ENCODE results near the gene ACTR5.
"Not testable (repeated sequence)": the region's sequence is repeated elsewhere in the genome, so short reads cannot be mapped to it uniquely, and the experiment has no call there.

Gene ACTR5

DNA sequence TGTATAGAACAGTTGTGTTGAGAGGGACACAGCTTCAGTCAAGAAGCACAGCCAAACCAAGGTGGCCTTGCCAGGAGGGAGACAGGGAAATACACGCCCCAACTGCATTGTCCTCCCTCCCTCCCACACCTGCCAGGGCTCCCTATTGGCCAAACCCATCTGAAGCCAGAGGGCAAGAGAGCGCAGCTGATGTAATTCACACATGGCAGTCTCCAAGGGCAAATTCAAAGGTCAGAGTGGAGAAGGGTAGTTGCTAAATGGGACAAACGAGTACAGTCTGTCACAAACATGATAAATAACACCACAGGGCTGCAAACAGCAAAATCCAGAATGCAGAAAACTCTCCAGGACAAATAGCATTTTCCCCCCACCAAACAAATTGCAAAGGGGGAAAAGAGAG lies 34.0 kb downstream of the ACTR5 start:
- TF ChIP-seq POLR2AphosphoS5 (IDR thresholded peaks at IDR 0.05; ENCODE audit: borderline replicate concordance, low read depth, low read length) (no peak), EZH2 (IDR thresholded peaks at IDR 0.05) (no peak), FOXP2 (optimal IDR thresholded peaks at IDR 0.05; ENCODE audit: control extremely low read depth, extremely low read length, insufficient read depth) (no peak)
- Histone ChIP-seq H3K9me3 (ENCODE audit: low read depth, low read length) (no peaks in the 10 kb centered on the region), H3K36me3 (ENCODE audit: insufficient read depth, low read length) (no peaks in the 10 kb centered on the region), H3K27ac (no peak overlapping the region), H3K9ac (ENCODE audit: insufficient read length) (no peak overlapping the region), H3K4me3 (no peak overlapping the region)
- no peak for DNase-seq (ENCODE audit: low read depth, low spot score)

DNA sequence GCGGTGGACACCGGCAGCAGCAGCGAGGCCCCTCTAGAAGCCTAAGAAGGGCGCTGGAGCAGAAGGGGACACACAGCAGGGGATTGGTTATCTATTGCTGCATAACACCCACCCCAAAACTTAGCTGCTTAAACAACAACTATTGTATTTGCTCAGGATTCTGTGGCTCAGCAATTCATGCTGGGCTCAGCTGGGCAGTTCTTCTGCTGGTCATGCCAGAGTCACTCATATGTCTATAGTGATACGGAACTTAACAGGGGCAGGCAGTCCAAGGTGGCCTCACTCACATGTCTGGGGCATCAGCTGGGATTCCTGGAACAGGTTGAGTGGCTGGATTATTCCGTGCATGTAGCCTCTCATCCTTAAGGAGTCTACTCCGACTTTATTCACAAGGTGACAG lies 39.6 kb downstream of the ACTR5 start:
- TF ChIP-seq POLR2AphosphoS5 (IDR thresholded peaks at IDR 0.05; ENCODE audit: borderline replicate concordance, low read depth, low read length) (no peak), EZH2 (IDR thresholded peaks at IDR 0.05) (no peak), FOXP2 (optimal IDR thresholded peaks at IDR 0.05; ENCODE audit: control extremely low read depth, extremely low read length, insufficient read depth) (no peak)
- no peaks in the 10 kb centered on the region for H3K9me3 ChIP-seq (ENCODE audit: low read depth, low read length)
- no peak for DNase-seq (ENCODE audit: low read depth, low spot score)
- H3K36me3 ChIP-seq (ENCODE audit: insufficient read depth, low read length): no peaks in the 10 kb centered on the region
- H3K4me3 ChIP-seq: no peak overlapping the region
- no peak overlapping the region for H3K9ac ChIP-seq (ENCODE audit: insufficient read length)
- no peak overlapping the region for H3K27ac ChIP-seq

DNA sequence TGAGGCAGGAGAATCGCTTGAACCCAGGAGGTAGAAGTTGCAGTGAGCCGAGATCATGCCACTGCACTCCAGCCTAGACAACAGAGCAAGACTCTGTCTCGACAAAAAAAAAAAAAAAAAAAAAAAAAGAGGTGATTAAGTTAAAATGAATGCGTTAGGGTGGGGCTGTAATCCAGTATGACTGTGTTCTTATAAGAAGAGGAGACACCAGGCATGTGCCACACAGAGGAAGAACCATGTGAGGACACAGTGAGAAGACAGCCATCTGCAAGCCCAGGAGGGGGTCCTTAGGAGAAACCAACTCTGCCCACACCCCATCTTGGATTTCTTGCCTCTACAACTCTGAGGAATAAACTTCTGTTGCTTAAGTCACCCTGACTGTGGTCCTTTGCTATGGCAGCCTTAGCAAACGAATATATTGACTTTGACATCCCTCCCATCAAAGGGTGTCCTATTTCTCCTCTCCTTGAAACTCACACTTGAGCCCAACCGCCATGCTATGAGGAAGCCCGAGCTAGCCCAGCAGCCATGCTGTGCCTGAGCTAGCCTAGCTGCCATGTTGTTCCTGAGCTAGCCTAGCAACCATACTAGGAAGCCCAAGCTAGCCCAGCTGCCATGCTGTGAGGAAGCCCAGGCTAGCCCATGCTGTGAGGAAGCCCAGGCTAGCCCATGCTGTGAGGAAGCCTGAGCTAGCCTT lies 41.4 kb downstream of the ACTR5 start:
- Histone ChIP-seq H3K27ac (no peak overlapping the region), H3K9me3 (ENCODE audit: low read depth, low read length) (no peaks in the 10 kb centered on the region), H3K9ac (ENCODE audit: insufficient read length) (no peak overlapping the region), H3K36me3 (ENCODE audit: insufficient read depth, low read length) (no peaks in the 10 kb centered on the region), H3K4me3 (no peak overlapping the region)
- DNase-seq (ENCODE audit: low read depth, low spot score): no peak
- TF ChIP-seq FOXP2 (optimal IDR thresholded peaks at IDR 0.05; ENCODE audit: control extremely low read depth, extremely low read length, insufficient read depth) (no peak), POLR2AphosphoS5 (IDR thresholded peaks at IDR 0.05; ENCODE audit: borderline replicate concordance, low read depth, low read length) (no peak), EZH2 (IDR thresholded peaks at IDR 0.05) (no peak)

DNA sequence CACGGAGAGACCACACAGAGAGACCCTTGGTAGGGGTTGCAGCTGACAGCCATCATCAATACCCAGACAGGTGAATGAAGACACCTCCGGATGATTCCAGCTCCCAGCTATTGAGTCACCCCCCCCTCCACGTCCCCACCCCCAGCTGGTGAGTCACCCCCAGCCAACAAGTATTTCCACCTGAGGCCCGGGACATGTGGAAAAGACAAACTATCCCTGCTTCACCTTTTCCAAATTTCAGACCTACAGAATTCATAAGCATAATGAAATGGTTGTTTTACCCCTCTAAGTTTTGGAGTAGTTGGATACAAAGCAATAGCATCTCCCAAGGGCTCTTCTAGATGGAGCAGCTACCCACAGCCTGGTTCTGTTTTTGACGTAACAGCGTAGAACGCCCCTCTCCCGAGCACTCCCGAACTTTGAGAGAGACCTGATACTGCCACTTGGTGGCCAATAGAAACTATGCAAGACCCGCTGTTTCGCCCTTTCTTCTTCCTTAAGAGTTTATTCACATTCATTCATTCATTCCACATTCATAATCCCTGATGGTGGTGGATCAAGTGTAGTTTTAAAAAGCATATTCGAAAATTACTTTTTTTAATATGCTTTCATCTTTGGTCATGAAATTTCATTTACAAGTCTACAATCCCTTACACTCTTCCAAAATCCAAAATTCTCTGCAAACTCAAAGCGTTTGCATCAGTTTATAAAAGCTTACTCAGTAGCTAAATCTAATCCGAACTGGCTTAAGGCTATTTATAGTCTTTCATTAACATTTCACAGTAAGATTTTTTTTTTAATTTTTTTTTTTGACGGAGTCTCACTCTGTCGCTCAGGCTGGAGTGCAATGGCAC lies 42.2 kb downstream of the ACTR5 start:
- DNase-seq (ENCODE audit: low read depth, low spot score): no peak
- Histone ChIP-seq H3K9me3 (ENCODE audit: low read depth, low read length) (no peaks in the 10 kb centered on the region), H3K4me3 (no peak overlapping the region), H3K9ac (ENCODE audit: insufficient read length) (no peak overlapping the region), H3K36me3 (ENCODE audit: insufficient read depth, low read length) (no peaks in the 10 kb centered on the region), H3K27ac (no peak overlapping the region)
- TF ChIP-seq FOXP2 (optimal IDR thresholded peaks at IDR 0.05; ENCODE audit: control extremely low read depth, extremely low read length, insufficient read depth): no peak
- no peak for TF ChIP-seq POLR2AphosphoS5 (IDR thresholded peaks at IDR 0.05; ENCODE audit: borderline replicate concordance, low read depth, low read length)
- no peak for TF ChIP-seq EZH2 (IDR thresholded peaks at IDR 0.05)

DNA sequence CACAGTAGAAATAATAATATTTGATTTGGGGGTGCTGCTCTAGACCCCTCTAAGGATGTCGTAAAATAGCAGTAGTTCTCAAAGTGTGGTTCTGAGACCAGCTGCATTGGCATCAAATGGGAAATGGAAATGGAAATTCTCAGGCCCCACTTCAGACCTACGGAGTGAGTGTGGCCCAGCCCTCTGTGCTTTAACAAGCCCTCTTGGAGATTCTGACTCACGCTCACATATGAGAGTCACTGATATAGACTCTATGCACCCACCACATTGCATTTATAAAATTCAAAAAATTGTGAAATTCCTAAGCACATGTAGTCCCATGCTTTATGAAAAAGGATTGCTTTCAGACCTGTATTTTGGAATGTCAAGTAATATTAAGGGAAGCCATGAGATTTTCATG lies 43.0 kb downstream of the ACTR5 start:
- Histone ChIP-seq H3K9me3 (ENCODE audit: low read depth, low read length) (no peaks in the 10 kb centered on the region), H3K4me3 (no peak overlapping the region), H3K9ac (ENCODE audit: insufficient read length) (no peak overlapping the region), H3K27ac (no peak overlapping the region), H3K36me3 (ENCODE audit: insufficient read depth, low read length) (no peaks in the 10 kb centered on the region)
- TF ChIP-seq FOXP2 (optimal IDR thresholded peaks at IDR 0.05; ENCODE audit: control extremely low read depth, extremely low read length, insufficient read depth) (no peak), POLR2AphosphoS5 (IDR thresholded peaks at IDR 0.05; ENCODE audit: borderline replicate concordance, low read depth, low read length) (no peak), EZH2 (IDR thresholded peaks at IDR 0.05) (no peak)
- DNase-seq (ENCODE audit: low read depth, low spot score): no peak

DNA sequence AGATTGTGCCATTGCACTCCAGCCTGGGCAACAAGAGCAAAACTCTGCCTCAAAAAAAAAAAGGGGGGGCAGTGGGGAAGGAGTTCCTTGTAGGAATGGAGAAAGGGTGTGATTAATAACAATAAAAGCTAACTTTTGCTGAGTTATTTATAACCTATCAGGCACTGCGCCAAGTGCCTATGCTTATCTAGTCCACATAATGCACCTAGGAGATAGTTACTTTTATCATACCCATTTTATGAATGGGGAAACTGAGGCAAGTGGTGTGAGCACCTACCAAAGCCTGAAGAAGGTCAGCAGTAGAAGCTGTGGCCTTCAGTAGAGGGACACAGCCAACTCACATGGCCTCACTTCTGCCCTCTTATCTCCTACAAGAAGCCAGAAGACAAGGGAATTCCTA lies 43.7 kb downstream of the ACTR5 start:
- Histone ChIP-seq H3K27ac (no peak overlapping the region), H3K36me3 (ENCODE audit: insufficient read depth, low read length) (no peaks in the 10 kb centered on the region), H3K9me3 (ENCODE audit: low read depth, low read length) (no peaks in the 10 kb centered on the region), H3K9ac (ENCODE audit: insufficient read length) (no peak overlapping the region), H3K4me3 (no peak overlapping the region)
- no peak for DNase-seq (ENCODE audit: low read depth, low spot score)
- TF ChIP-seq FOXP2 (optimal IDR thresholded peaks at IDR 0.05; ENCODE audit: control extremely low read depth, extremely low read length, insufficient read depth) (no peak), EZH2 (IDR thresholded peaks at IDR 0.05) (no peak), POLR2AphosphoS5 (IDR thresholded peaks at IDR 0.05; ENCODE audit: borderline replicate concordance, low read depth, low read length) (no peak)

DNA sequence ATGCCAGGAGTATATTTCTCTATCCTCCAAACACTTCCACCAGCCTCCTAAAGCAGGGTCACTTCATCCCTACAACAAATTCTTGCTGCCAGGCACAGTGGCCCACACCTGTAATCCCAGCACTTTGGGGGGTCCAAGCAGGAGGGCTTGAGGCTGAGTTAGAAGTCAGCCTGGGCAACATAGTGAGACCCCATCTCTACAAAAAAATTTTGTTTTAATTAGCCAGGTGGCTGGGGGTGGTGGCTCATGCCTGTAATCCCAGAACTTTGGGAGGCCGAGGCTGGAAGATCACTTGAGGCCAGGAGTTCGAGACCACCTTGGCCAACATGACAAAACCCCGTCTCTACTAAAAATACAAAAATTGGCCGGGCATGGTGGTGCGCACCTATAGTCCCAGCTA lies 45.8 kb downstream of the ACTR5 start:
- not testable (repeated sequence) for DNase-seq (ENCODE audit: low read depth, low spot score); H3K27ac ChIP-seq; H3K9me3 ChIP-seq (ENCODE audit: low read depth, low read length); H3K9ac ChIP-seq (ENCODE audit: insufficient read length); H3K4me3 ChIP-seq; H3K36me3 ChIP-seq (ENCODE audit: insufficient read depth, low read length)

DNA sequence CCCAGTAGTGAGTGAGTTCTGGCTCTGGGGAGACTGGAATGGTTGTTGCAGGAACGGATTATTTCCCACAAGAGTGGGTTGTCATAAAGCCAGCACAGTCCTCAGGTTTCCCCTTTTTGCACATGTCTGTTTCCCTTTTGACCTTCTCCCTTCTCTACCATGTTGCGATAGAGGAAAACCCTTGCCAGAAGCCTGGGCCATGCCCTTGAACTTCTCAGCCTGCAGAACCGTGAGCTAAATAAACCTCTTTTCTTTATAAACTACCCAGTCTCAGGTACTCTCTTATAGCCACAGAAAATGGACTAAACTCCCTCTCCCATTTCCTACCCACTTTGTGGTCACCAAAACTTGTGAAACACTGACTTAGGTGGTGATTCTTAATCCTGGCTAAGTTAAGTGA lies 50.0 kb downstream of the ACTR5 start:
- Histone ChIP-seq H3K36me3 (ENCODE audit: insufficient read depth, low read length) (no peaks in the 10 kb centered on the region), H3K9me3 (ENCODE audit: low read depth, low read length) (no peaks in the 10 kb centered on the region), H3K4me3 (no peak overlapping the region), H3K9ac (ENCODE audit: insufficient read length) (no peak overlapping the region), H3K27ac (no peak overlapping the region)
- TF ChIP-seq FOXP2 (optimal IDR thresholded peaks at IDR 0.05; ENCODE audit: control extremely low read depth, extremely low read length, insufficient read depth): no peak
- no peak for TF ChIP-seq EZH2 (IDR thresholded peaks at IDR 0.05)
- TF ChIP-seq POLR2AphosphoS5 (IDR thresholded peaks at IDR 0.05; ENCODE audit: borderline replicate concordance, low read depth, low read length): no peak
- DNase-seq (ENCODE audit: low read depth, low spot score): no peak
